DMS53 treated with DMSO at 0.1 percent for 48 hours (cell line): ENCODE data around the gene HBS1L.

Experiments used
- DNase-seq: peaks from one replicate; lab custom pipeline; 2025; ENCODE audit not compliant: unreplicated experiment; lab: John Stamatoyannopoulos, UW

HBS1L gene

GRCh38 chr6:135002974-135003703 is 51.5 kb downstream of the HBS1L start:
- no peak for DNase-seq

DNA sequence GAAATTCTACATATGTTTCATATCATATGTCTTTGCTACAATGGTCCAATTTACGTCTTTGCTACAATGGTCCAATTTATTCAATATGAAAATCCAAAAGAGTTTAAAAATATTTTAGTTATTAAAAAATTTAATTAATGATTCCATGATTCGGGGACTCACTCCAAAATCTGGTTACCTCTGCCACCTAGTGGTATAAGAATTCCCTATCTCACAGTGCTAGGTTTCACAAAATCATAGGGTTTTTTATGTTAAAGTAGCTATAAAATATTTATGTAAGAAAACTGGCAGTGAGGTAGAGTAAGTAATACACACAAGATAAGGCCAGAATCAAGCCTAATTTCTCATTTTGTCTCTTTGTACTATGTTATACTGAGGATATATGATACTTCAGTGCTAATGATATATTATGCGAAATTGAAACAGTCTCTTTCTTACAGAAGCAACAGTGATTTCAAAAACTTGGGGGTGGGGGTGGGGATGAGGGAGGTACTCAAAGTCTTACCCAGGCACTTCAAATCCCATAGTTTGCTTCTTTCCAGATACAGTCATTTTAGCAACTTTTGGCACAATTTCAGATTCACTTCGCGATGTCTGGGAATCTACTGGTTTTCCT is 52.3 kb downstream of the HBS1L start:
- no peak for DNase-seq

DNA sequence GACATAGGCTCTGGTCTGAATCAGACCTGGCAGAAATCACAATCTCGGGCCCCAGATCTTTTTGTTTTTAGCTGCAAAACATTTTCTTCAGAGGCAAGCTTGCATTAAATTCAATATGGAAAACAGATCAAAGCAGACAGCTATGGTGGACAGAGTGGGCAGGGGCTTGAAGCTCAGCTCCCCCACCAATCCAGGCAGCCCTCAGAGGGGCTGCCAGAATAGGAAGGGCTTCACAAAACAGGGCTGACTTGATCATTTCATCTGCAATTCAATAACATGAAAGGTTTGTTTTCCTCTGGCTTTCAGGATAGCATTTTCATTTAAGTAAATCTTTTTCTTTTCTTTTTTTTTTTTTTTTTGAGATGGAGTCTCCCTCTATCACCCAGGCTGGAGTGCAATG is 55.5 kb downstream of the HBS1L start:
- DNase-seq: no peak

DNA sequence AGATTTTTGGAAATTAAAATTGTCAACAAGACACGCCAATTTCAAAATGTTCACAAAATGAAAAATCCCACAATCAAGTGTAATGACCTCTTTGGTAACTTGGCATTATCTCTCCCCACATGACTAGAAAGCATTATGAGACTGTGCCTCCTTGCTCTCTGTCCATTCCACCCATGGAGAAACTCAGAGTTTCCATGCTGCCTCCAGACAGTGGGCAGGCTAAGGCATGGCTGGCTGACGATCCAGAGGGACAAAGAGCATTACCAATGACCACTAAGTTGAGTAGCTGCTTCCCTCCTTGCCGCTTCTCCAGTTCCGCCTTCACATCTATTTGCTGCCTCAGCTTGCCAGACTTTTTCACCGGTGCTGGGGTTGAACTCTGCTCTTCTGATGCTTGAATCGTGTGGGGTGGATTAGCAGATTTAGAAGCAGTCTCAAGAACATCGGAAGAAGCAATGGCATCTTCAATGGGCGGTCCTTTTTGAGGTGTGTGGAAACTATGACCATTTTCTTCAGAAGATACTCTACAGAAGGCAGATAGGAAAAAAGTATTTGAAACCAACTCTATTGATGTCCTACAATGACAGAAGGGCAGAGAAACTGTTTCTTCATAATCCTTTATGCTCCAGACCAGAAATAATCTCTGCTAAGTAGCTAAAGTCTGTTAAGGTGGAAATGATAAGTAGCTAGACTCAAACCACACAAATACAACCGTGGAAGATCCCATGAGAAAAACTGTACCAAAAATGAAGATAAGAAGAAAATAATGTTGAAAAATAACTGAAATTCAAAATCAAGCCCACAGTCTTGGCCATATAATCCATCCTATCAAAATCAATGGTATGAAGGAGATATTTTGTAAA is 57.3 kb downstream of the HBS1L start:
- DNase-seq: no peak

DNA sequence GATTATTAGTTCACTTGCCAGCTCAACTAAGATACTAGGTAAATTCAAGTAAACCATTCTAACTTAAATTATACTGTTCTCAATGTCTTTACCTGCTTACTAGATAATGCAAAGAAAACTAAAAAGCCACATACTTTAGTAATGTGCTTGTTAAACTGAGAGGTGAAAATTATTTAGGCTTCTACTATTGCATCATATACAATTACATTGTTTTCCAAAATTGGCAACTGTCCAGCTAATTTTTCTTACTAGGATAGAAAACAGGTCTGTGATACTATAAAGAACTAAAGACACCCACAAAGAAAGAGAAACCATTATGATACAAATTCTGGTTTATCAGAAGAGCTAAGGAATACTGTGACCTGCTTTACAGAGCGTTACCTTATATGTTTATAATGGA is 59.1 kb downstream of the HBS1L start:
- no peak for DNase-seq

DNA sequence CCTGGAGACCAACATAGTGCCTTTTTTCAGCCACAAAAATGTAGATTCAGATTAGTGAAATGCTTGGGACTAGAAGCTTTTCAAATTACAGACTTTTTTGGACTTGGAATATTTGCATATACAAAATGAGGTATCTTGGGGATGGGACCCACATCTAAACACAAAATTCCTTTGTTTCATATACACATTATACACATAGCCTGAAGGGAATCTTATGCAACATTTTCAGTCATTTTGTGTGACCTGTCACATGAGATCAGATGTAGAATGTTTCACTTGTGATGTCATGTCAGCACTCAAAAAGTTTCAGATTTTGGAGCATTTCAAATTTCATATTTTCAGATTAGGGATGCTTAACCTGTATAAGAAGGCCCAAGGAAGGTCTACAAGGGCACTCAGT is 60.2 kb downstream of the HBS1L start:
- DNase-seq: no peak

GRCh38 chr6:134992155-134992554 is 62.5 kb downstream of the HBS1L start:
- no peak for DNase-seq

- no peak for DNase-seq
Measured at GRCh38 chr6:134990262-134990661, 64.4 kb downstream of the HBS1L start.

DNA sequence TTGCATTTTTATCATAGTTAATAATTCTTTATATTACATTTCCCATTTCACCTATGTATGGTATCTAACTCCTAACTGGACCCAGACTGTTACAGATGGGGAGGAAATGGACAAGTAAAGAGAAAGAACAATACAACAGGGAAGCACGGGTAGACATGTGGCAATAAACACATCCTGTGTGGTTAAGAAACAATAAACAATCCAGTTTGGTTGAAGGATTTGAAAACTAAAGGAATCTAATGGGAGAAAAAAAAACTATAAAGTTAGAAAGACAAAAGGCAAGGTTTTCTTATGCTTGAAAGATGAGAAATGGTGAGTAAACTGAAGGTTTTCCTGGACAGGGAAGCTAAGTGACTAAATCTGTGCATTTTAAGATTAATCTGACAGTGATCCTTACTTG is 69.8 kb downstream of the HBS1L start:
- no peak for DNase-seq

GRCh38 chr6:134983823-134984222 is 70.8 kb downstream of the HBS1L start:
- DNase-seq: no peak

DNA sequence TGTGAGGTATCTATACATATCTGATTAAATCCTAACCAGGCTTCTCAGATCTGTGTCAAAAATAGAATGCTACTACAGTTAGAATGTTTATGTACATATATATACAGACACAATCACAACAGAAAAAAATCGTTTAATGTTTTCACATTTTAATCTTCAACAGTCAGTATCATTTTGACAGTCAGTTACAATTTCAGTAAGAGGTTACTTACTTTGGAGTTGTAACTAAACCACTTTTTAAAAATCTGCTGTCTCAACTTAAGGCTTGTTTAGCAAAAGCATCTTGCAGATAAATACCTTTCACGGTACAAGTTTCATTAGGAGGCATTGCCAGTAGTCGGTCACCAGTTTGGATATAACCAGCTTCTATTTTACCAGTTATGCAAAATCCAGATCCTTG is 72.5 kb downstream of the HBS1L start:
- DNase-seq: no peak

- no peak for DNase-seq
Measured at GRCh38 chr6:134980846-134981245, 73.8 kb downstream of the HBS1L start.

- DNase-seq: no peak
Measured at GRCh38 chr6:134979142-134979541, 75.5 kb downstream of the HBS1L start.

DNA sequence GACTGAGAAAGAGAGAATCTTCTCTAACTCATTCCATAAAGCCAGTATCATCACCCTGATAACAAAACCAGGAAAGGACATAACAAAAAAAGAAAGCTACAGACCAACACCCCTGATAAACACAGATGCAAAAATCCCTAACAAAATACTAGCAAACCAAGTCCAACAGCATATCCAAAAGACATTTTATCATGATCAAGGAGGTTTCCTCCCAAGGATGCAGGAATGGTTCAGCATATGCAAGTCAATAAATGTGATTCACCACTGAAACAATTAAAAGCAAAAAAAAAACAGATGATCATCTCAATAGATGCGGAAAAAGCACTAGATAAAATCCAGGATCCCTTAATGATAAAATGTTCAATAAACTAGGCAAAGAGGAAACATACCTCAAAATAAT is 80.3 kb downstream of the HBS1L start:
- DNase-seq: no peak

DNA sequence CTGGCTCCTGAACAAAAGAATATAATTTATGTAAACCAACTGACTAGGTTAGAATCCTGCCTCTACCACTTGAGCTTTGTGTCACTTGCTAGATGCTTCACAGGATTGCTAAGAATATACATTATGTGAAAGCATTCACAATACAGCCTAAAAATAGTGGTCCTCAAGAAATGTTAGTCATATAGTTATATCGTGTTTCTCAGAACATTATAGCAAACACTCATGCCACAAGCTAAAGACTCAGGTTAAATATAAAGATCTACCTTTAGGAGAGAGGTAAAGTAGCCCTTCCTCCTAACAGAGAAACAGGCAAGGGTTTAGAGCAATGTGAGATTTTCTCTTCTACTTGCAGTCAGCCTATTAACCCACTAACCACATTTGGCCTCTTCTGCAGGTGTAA is 86.9 kb downstream of the HBS1L start:
- DNase-seq: no peak

DNA sequence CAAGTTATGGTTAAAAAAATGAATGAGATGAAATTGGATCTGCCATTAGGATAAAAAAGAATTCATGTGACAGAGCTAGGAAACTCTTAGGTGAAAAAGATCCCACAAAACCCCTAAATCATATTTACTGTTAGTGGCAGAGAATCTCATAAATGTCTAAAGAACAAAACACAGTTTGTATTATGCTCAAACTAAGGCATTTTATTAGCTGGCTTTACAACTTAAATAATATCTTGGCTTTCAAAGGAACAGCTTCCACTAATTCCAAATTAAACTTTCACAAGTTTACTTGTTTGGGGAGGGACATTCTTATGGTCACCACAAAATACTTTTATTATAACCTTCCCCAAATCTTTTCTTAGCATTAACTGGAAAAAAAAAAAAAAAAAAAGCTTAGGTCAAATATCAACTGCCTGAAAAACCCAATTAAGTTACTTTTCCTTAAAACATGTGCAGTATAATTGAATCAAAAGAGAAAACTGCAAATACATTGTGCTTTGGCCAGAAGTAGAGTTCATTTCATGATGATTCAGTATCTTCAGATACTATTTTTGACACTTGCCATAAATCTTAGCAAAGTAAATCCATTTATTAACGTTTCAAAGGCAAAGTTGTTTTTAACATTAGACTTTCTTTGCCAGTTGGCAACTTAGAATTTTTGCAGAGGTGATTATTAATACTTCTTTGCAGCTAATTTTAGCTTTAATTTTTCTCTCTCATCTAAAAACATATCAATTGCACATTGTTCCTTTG is 90.0 kb downstream of the HBS1L start:
- no peak for DNase-seq

DNA sequence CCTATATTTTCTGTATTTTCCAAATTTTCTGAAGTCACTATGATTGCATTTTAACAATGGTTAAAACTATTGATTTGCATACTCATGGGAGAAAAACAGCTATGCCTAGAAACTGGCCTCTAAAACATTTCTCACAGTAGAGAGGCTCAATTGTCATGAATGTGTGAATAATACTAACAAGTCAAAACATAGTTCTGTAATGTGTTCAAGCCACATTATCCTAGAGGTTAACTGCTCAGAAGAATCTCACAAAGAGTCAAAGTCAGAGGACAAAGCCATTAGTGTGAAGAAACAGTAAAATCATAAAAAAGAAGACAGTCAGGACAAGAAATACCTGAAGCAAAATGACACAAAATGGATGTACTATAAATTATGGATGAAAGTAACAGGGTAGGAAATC is 92.2 kb downstream of the HBS1L start:
- DNase-seq: no peak

DNA sequence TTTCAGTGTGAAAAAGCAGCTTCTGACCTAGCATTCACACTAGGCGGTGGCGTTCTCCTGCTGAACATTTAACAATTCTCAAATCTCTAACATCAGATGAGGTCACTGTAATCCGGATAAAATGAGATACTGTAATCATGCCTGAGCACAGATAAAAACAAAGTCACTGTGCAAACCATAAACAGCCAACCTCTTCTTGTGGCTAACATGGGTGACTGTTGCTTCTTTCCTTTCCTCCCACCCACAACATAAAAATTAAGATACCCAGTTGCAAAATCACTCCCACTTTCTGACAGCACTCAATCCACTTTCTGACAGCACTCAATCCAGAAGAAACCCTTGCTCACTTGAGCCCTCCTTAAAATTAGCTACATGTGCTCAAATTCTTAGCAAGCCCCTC is 93.3 kb downstream of the HBS1L start:
- no peak for DNase-seq

- DNase-seq: no peak
Measured at GRCh38 chr6:134959603-134960002, 95.0 kb downstream of the HBS1L start.

GRCh38 chr6:134956676-134957075 is 97.9 kb downstream of the HBS1L start:
- no peak for DNase-seq

GRCh38 chr6:134956032-134956431 is 98.6 kb downstream of the HBS1L start:
- DNase-seq: no peak
